Loucy (cell line): ENCODE results near the gene KRT10.

ENCODE experiments used
- H2AFZ ChIP-seq: fragments of 200-600 bp; sonication (generic); 2 replicates; pipeline ENCODE4 v1.6.0; 2016; ENCODE audit warnings: antibody characterized with exemption, mild to moderate bottlenecking, low read length, moderate library complexity
- H3F3A ChIP-seq: fragments of 200-600 bp; 2 replicates; pipeline ENCODE4 v1.6.0; 2016; ENCODE audit warnings: antibody characterized with exemption, low read depth, mild to moderate bottlenecking
- H3K27me3 ChIP-seq: fragments of 200-600 bp; sonication (generic); 2 replicates; pipeline ENCODE4 v1.6.1; 2014; ENCODE audit warnings: low read length, mild to moderate bottlenecking; ENCODE audit not compliant: insufficient read depth, poor library complexity, severe bottlenecking
- H3K36me3 ChIP-seq: fragments of 200-600 bp; sonication (generic); 2 replicates; pipeline ENCODE4 v1.6.1; 2016; ENCODE audit warnings: low read length; ENCODE audit not compliant: insufficient read depth
- H3K4me1 ChIP-seq: fragments of 200-600 bp; sonication (generic); 2 replicates; pipeline ENCODE4 v1.5.1; 2014; ENCODE audit warnings: low read length, mild to moderate bottlenecking; ENCODE audit not compliant: insufficient read depth, poor library complexity, severe bottlenecking
- H3K4me2 ChIP-seq: fragments of 200-600 bp; sonication (generic); 2 replicates; pipeline ENCODE4 v1.6.0; 2014; ENCODE audit warnings: antibody characterized with exemption, low read length, low read depth, mild to moderate bottlenecking; ENCODE audit not compliant: poor library complexity, severe bottlenecking
- H3K4me3 ChIP-seq: fragments of 200-600 bp; sonication (generic); 2 replicates; pipeline ENCODE4 v1.5.1; 2014; ENCODE audit warnings: low read length, mild to moderate bottlenecking, mixed read lengths; ENCODE audit not compliant: poor library complexity, severe bottlenecking
- H3K79me2 ChIP-seq: fragments of 200-600 bp; sonication (generic); 2 replicates; pipeline ENCODE4 v1.6.1; 2014; ENCODE audit warnings: low read length; ENCODE audit not compliant: insufficient read depth
- H3K9ac ChIP-seq: fragments of 200-600 bp; sonication (generic); 2 replicates; pipeline ENCODE4 v1.6.0; 2014; ENCODE audit warnings: mild to moderate bottlenecking, low read depth, low read length, moderate library complexity; ENCODE audit not compliant: poor library complexity, severe bottlenecking
- H3K9me2 ChIP-seq: fragments of 200-600 bp; sonication (generic); replicated peaks from 2 replicates; pipeline ENCODE4 v1.6.1; 2016; ENCODE audit warnings: low read depth, low read length, mixed read lengths
- H3K9me3 ChIP-seq: fragments of 200-600 bp; sonication (generic); 2 replicates; pipeline ENCODE4 v1.6.1; 2014; ENCODE audit warnings: mild to moderate bottlenecking, antibody characterized with exemption, low read length, low read depth; ENCODE audit not compliant: insufficient read depth
- H4K20me1 ChIP-seq: fragments of 200-600 bp; sonication (generic); 2 replicates; pipeline ENCODE4 v1.6.0; 2014; ENCODE audit warnings: antibody characterized with exemption, low read length, mild to moderate bottlenecking; ENCODE audit not compliant: insufficient read depth, poor library complexity, severe bottlenecking
- CTCF ChIP-seq: fragments of 200-600 bp; sonication (generic); conservative IDR thresholded peaks from 2 replicates; pipeline ENCODE4 v1.5.1; 2014; ENCODE audit warnings: mild to moderate bottlenecking, antibody characterized with exemption, low read length
- EZH2phosphoT487 ChIP-seq: fragments of 200-600 bp; IDR thresholded peaks from 2 replicates; pipeline ENCODE4 v1.6.1; 2018; ENCODE audit warnings: antibody characterized with exemption, mild to moderate bottlenecking, moderate library complexity, borderline replicate concordance

KRT10 gene

DNA sequence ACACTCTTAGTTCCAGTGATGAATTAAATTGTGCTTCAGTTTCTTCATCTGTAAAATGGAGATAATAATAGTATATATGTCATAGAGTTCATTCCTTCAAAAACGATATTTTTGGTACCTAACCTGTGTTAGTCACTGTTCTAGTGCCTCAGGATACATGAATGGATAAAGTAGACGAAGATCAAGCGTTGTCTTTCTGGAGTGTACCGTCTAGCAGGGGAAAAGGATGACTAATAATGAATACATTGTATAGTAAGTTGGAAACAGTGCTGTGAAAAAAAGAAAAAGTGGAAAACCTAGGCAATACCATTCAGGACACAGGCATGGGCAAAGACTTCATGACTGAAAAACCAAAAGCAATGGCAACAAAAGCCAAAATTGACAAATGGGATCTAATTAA is 8.6 kb downstream of the KRT10 start:
- no peak for TF ChIP-seq CTCF
- no peak for TF ChIP-seq EZH2phosphoT487
- H3K9me3 ChIP-seq: no peaks in the 10 kb centered on the region
- H3K27me3 ChIP-seq: peaks cover 66% of the 10 kb centered on the region
- H3K4me1 ChIP-seq: peaks cover 13% of the 10 kb centered on the region
- peaks cover 4% of the 10 kb centered on the region; the same call in 1 of the 2 replicates for H3F3A ChIP-seq
- H4K20me1 ChIP-seq: no peaks in the 10 kb centered on the region
- no peaks in the 10 kb centered on the region; the same call in 1 of the 2 replicates for H3K9me2 ChIP-seq
- no peaks in the 10 kb centered on the region for H3K36me3 ChIP-seq
- no peak overlapping the region for H3K4me2 ChIP-seq
- no peak overlapping the region for H2AFZ ChIP-seq
- no peak overlapping the region for H3K9ac ChIP-seq
- H3K4me3 ChIP-seq: no peak overlapping the region
- H3K79me2 ChIP-seq: peaks cover 14% of the 10 kb centered on the region

- Histone ChIP-seq H3K27me3 (peaks cover 78% of the 10 kb centered on the region), H3K79me2 (peaks cover 5% of the 10 kb centered on the region), H3K9me3 (no peaks in the 10 kb centered on the region), H4K20me1 (no peaks in the 10 kb centered on the region), H3K9me2 (no peaks in the 10 kb centered on the region; the same call in 1 of the 2 replicates), H3K4me2 (no peak overlapping the region), H3F3A (peaks cover 3% of the 10 kb centered on the region; the same call in 1 of the 2 replicates), H3K9ac (no peak overlapping the region), H2AFZ (no peak overlapping the region), H3K4me3 (no peak overlapping the region), H3K36me3 (no peaks in the 10 kb centered on the region), H3K4me1 (peaks cover 5% of the 10 kb centered on the region)
- no peak for TF ChIP-seq EZH2phosphoT487
- TF ChIP-seq CTCF: no peak
Measured at GRCh38 chr17:40812639-40813038, 9.8 kb downstream of the KRT10 start.

DNA sequence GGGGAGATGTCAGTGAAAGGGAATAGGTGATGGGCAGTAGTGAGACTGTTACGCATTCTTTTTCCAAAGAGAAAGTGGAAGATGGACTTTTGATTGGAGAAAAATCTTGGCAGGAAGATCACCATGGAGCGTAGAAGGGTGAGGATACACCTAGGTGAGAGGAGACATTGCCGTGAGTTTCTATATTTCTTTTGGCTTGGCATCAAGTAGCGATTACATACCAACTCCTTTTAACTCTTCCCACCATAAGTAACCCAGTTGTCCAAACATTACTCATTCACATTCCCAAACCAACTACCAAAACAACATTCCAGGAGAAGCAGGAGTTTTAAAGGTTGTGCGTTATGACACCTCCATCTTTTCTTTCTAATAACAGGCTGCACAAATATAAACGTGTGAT is 11.9 kb downstream of the KRT10 start:
- H3K9me3 ChIP-seq: no peaks in the 10 kb centered on the region
- no peaks in the 10 kb centered on the region for H3K4me1 ChIP-seq
- H3K9me2 ChIP-seq: no peaks in the 10 kb centered on the region
- peaks cover 88% of the 10 kb centered on the region for H3K27me3 ChIP-seq
- H3K79me2 ChIP-seq: no peaks in the 10 kb centered on the region
- H3K4me3 ChIP-seq: no peak overlapping the region
- TF ChIP-seq EZH2phosphoT487: no peak
- no peak for TF ChIP-seq CTCF
- H2AFZ ChIP-seq: no peak overlapping the region
- no peak overlapping the region for H3K4me2 ChIP-seq
- H3F3A ChIP-seq: no peaks in the 10 kb centered on the region
- H3K9ac ChIP-seq: no peak overlapping the region
- H4K20me1 ChIP-seq: no peaks in the 10 kb centered on the region
- no peaks in the 10 kb centered on the region for H3K36me3 ChIP-seq
